Skin of body (tissue), 2 donors: ENCODE results near the gene POU2F2. TPM values are rescaled to one million over a fixed set of nuclear protein-coding genes. Genes with fewer than 3 reads are reported as not detected.

Experiments
- DNase-seq: peaks from one replicate; lab custom pipeline; 2025; lab: John Stamatoyannopoulos, UW
- total RNA-seq: library from RNA; depleted of rRNA; stranded (reverse); fragments of >200 nt; gene quantifications from one replicate; pipeline ENCODE4 v1.2.3, GENCODE V29; 2014

Gene POU2F2
- total RNA-seq, result 0.30 TPM

DNA sequence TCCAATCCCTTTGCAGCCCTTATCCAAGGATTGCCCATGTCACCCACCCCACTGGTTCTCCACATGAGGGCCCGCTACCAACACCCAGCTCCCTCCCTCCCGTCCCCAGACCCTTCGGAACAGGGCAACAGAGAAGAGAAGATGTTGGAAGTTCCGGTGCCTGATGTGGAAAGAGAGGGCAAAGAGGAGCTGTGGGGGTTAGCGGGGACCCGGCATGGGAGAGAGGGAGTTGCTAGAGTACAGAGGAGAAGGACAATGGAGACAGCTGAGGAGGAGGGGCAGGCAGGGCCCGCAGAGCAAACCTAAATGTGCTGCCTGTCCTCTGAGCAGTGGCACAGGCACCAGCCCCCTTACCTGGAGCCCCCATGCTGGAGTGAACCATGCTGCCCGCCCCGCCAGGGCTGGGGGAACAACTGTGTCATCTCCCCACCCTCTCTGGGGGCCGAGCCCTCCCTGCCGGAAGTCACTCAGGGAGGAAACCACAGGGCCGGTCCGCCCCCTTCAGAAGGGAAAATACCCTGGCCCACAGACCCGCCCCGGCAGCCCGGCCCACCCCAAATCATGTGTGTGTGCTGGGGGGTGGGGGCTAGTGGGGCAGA lies at the start of gene POU2F2:
TSS of gene POU2F2 (minus strand) at position 417 of the 599 bp plus-strand sequence. CDS start at position 382, 35 bp downstream.
- DNase-seq, result no peak

DNA sequence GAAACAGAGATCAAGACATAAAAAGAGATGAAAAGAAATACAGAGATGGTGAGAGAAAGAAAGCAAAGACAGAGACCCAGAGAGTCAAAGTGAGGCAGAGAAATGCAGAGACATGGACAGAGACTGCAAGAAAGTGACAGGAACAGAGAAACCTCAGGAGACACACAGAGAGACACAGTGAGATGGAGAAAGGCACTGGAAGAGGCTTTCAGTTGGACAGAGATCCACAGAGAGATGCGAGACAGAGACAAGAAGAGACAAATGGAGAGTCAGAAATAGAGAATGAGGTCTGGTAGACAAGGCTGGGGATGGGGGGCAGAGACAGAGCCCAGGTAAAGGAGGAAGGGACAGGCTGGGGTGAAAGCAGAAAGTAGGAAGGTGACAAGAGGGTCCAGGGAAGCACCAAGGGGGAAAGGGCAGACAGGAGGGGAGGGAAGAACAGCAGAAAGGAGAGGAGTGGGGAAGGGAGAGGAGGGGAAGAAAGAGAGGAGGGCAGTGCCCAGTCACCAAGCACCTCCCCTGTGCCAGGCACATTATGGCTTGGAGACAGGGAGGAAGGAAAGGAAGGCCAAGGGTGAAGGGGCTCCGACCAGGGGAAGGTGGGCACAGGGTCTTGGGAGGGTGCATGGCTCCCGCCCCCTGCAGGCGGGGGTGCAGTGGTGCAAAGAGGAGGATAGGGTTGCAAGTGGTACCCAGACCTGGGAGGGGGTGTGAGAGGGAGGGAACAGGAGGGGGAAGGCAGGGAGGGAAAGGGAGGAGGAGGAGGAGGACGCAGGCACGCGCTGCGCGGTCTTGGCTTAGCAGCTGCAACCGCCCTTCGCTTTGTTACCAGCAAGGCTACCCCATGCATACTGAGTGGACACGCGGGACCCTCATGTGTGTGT lies 46.8 kb upstream of the POU2F2 start:
- no peak for DNase-seq

DNA sequence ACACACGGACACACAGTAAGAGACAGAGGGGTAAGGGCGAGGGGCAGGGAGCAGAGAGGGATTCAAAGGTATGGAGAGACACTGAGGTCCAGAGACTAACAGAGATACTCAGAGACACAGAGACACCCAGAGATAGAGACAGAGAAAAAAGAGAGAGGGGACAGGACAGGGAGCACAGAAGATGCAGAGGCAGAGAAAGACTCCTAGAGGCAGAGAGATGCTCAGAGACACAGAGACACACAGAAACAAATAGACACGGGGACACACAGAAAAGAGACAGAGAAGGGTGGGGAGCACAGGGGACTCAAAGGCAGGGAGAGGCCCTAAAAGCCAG lies 45.4 kb upstream of the POU2F2 start:
- no peak for DNase-seq

DNA sequence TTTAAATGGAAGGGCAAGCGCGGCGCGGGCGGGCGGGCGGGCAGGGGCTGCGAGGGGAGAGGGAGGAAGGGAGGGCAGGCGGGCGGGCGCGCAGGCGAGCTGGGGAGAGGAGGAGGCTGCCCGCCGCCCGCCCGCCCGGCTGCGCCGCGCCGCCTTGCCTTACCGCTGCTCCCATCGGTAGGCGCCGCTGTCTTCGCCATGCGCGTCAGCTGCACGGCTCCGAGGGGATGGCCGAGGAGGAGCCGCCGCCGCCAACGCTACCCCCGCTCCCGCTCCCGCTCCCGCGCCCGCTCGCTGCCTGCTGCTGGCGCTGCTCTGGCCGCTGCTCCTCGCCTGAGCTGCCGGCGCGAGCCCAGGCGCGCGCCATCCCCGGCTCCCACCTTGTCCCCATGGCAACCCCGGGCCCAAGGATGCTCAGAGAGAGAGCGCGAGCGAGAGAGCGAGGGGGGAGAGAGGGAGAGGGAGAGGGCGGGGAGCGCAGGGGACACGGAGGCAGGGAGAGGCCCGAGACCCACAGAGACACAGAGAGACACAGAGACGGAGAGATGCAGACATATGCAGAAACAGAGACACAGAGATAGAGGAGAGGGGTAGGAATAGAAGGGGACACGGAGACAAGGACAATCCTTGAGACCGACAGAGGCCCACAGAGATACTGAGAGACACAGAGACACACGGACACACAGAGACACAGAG lies 44.9 kb upstream of the POU2F2 start:
- DNase-seq, result peak; percentile 23

DNA sequence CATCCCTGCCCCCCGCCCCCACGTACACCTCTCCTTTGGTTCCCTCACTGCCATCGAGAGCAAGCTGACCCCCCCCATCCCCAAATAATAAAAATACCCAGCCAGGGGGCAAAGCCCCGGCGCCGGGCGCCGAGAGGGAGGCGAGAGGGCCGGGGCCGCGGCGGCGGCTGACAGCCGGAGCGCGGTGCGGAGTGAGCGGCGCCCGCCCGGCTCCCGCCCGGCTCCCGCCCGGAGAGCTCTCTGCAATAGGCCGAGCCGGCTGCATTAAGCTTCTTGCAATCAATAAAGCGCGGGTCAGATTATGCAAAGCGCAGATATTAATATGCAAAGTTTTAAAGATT lies 44.4 kb upstream of the POU2F2 start:
- no peak for DNase-seq

DNA sequence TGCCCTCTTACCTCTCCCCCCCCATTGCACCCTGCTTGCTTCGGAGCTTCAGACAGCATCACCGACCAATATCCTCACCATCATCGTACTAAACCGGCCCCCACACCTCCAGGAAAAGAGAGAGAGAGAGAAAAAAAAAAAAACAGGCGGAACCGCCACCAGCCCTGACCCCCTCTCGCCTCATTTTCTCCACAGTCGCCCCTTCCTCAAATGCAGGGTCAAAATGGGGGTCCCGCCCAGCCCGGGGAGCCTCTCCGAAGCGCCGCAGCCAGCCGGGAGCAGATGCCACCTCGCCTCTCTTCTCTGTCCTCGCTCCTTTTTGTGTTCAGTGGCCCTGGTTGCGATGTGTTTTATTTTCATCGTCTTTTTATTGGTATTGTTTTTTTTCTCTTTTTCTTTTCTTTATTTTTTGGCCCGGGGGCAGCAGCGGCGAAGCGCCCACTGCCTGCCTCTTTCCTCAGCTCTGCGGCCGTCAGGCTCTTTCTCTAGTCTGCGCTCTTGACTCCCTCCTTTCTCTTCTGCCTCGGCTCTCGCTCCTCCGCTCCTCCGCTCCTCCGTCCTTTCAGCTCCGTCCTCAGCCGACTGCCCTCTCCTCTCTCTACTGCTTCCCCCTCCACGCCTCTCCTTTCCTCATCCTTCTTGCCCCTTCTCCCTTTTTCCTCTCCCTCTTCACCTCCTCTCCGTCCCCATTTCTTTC lies 43.9 kb upstream of the POU2F2 start:
- no peak for DNase-seq

DNA sequence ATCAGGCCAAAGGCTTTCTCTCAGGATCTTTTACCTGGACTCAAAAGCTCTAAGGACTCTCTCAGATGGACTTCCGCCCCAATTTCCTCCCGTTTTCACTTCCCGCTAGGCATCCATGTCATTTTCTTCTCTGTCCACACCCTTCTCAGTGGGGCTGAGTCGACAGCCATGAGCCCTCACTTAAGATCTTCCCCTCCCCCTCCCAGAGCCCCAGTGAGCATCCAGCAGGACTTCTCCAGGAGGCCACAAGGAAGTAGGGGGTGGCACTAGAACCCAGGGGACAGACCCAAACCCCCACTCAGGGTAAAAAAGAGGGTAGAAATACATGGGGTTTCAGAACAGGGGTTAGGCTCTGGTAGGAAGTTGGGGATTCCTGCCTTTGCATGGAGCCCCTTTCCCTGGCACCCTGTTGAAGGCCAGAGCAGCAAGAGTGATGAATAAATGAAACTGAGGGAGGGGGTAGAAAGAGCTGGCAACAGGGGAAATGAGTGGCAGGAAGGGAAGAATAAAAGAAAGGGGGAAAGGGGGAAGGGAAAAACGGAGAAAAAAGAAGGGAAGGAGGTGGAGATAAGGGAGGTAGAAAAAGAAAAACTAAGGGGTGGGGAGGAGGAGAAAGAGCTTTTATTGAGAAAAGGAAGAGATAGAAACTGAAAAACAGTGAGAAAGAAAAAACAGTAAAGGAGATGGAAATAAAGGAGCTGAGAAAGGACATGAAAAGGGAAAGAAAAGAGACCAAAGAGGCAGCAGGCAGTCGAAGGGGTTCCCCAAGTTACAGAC lies 42.9 kb upstream of the POU2F2 start:
- DNase-seq, result no peak

DNA sequence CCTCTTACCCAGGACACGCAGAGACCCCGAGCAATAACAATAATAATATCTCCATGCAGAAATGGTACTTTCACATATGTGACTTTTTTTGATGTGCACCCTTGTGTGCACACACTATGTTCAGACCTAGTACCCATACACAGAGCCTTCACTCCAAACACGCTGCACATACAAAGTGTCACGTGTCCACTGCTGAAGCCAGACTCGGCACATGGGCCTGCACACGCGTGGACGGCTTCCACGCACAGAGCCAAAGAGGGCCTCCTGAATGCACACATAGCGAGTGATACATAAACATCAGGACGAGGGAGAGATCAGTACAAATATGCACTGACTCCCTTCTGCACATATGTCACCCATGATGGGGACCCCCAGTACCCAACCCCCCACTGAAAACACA lies 41.9 kb upstream of the POU2F2 start:
- DNase-seq, result no peak

DNA sequence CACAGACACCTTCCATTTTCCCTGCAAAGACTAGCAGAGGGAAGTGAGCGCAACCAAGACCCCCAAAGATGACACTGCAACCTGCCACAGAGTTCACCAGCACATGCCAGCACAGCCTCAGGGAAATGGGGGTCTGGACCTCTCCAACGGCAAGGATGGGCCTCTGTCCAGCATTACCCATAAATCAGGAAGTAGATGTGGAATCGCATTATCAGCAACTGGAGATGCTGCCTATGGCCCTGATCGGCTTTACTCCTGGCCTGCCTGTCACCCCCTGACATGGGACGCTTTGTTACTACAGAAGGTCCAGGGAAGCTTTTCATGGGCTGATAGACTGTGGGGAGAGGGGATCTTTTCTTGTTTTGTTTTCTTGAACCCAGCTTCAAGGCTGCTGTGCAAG lies 41.4 kb upstream of the POU2F2 start:
- DNase-seq, result no peak

DNA sequence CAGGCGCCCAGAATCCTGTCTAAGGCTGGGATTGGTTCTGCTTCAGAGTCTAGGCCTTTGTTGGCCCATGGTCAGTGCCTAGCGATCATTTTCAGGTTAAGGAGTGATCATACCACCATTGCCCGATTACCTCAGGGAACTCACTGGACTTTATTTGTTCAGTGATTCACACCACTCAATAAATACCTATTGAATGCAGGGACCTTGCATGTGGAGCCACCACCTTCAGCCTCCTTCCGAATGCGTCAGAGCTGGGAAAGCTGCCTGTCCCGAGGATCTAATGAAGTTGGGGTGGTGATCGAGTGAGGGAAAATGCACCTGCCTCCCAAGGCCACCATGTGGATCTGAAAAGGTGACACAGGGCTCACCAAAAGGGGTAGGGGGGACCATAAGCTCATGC lies 40.0 kb upstream of the POU2F2 start:
- DNase-seq, result no peak

DNA sequence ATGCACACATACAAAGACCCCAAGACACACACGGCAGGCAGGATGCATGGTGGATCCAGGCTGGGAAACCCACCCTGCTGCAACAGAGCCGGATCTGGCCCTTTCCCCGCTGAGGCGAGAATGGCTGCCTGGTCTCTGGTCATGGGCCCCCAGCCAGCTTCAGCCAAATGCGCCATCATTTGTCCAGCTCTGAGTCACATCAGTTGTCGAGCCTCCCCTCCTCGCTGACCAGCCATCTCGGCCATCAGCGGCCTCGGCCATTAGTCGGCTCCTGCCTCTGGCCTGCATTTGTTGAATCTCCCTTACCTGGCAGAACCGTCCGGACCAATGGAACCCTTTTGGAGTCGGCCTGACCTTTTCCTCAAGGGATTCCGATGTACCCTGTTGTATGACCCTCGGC lies 38.5 kb upstream of the POU2F2 start:
- no peak for DNase-seq

DNA sequence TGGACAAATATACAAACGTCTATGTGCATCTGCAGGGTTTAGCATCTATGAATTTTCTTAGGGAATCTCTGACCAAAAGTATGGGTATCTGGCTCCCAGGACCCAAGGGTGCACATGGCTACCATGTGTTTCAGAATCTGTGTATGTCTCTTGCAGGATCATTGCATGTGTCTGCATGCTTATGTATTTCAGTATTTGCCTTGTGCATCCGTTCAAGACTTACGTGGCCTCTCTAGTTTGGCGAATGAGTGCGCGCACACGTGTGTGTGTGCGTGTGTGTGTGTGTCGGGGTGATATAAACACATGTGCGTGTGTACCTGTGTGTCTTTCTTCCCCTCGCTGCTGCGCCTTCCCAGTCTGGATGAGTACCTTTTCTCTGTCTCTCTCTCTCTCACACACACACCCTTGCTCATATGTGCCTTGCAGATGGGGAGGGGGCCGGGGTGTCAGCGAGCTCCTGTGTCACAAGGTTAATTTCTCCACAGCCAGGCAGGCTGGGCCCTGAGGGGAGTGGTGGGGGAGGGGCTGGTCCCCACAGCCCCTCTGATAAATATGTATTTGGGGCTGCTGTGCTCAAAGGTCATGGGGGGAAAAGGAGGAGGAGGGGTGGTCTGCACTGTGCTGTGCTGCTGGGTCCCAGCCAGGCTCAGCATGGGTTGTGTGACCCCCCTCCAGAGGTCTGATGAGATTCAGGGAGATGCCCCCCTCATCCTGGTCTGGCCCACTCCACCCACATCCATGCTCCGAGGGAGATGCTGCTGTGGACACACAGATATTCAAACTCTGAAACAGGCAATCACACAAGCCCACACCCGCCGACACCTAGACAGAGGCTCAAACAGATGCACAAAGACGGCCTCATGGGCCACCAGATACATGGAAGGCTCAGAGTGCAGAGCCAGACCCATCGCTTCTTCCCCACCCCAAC lies 37.5 kb upstream of the POU2F2 start:
- DNase-seq, result no peak

DNA sequence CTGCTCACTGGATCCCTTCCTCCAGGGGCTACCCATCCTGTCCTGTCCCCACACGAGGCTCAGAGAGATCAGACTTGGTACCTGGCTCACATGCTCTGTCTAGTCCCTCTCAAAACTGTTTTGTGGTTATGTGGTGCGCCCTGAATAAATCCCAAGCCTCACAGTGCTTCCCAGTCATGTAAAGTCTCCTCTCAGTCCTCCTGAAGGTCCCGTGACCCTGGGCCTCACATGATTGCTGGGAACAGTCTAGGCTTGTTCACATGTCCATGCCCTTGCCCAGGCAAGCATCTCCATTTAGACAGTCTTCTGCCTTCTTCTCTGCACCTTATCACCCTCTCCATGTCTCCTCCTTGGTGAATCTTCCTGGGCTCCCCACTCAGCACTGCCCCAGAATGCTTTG lies 36.0 kb upstream of the POU2F2 start:
- DNase-seq, result no peak

DNA sequence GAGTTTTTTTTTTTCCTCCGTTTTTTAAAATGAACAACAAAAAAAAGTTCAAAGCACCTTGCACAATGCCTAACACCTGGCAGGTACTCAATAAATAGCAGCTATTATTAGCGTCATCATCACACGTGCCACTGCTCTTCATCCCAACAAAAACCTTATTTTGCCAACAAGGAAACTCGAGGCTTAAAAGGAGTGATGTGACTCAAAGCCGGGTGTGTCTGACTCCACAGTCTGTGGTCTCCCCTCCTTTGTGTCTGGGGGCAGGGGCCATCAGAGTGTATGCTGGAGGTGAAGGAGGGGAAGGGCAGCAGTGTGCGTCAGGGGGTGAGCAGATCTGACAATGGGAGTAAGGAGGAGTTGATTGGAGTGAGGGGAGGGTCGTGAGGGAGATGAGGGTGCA lies 34.1 kb upstream of the POU2F2 start:
- no peak for DNase-seq

DNA sequence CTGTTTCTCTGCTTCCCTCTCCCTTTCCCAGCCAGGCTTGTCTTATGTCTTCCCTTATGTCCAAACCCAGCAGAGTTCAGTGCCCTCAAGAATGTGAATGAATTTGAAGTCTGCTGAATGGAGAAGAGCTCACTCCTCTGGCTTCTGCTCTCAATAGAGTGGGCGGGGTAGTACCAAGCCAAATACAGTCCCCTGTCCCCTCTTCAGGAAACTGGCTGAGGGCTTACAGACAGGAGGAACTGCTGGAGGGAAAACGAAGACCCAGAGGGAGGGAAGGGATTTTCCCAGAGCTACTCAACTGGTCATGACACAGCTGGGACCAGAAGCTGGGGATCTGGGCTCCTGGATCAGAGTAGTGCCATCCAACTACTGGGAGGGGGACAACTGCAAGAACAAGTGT lies 32.9 kb upstream of the POU2F2 start:
- no peak for DNase-seq

DNA sequence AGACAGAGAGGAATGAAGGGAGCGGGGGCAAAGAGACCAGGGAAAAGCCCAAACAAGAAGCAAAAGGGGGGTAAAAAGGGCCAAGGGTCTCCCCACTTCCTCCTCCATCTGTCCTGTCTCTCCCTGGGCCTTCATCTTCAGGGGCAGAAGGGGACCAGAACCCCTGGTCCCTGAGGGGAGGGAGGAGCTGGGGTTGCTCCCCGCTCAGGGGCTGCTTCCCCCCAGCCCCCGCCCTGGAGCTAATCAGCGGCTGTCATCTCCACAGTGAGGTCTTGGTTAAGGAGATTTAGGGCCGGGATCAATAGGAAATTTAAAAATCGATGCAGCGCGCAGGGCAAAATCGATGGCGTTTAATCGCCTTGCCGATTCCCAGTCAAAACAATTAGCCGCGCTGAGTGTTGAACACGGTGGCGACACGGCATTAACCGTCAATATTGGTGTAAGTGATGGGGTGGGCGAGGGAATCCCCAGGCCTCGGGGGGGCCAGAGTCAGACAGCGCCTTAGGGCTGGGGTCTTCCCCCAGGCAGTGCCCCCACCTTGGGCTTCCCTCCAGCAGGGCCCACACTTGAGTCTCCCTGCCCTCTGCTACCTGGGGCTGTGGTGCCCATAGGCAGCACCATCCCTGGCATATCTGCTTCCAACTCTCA lies 29.5 kb upstream of the POU2F2 start:
- no peak for DNase-seq

DNA sequence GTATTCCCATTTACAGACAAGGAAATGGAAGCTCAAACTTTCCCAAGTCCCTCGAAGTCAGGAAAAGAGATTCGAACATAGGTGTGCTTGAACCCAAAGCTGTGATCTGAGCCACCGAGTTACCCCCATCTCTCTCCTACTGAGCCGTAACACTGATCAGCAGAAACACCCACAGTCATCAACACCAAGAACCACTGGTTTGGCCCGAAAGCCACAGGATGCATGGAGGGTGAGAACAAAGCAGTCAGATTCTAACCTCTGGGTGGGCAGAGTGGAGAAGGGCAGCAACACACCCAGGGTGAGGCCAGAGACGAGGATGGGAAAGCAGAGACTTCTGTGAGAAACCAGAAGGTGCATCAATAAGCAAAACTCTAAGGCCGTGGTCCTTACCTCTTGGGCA lies 27.7 kb upstream of the POU2F2 start:
- no peak for DNase-seq

DNA sequence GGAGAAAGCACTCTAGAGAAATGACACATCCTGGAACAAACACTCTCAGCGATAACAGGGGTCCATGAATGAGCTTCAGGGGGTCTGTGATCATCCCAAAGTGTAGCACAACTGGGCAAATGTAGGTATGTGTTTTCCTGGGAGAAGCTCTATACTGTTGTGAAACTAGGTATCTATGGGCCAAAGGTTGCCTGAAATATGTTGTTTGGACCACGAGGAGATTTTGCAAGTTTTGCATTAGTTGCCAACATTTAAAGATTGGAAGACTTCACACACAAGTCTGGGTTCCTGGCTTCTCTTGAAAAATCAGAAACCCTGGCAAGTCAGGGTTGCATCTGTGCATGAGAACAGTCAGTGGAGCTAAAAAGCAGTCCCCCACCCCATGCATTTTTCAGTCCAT lies 26.7 kb upstream of the POU2F2 start:
- DNase-seq, result no peak

DNA sequence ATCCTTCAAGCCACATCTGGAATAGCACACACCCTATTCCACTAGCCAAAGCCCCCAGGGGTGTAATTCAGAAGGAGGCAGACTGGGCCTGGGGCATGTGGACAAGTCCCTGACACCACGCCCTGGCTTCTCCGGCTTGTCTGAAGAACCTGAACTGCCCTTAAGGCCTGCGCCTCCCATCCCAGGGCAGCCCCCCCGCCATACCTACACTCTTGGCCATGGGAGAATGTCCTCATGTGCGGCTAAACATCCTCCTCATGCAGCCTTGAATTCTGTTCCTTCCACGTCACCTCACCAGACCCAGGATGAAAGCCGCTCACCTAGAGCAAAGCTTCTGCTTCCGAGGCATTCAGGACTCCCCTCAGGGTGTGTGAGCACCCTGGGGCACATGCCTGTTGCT lies 24.3 kb upstream of the POU2F2 start:
- no peak for DNase-seq

DNA sequence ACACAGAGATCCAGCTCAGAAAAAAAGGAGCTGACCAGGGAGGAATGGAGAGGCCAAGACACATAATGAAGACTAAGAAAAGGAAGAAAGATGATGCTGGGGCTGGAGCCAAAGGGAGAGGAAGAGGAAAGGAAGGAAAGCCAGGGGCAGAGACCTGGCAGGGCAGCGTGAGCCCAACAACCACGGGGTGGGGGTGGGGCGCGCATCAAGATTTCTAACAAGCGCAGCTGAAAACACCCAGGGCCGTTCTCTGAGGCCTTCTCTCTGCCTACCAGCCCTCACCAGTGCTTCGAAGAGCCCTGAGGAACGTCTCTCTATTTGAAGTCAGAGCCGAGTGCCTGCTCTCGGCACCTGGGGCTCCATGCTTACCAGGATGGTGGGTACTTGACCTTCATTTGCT lies 23.6 kb upstream of the POU2F2 start:
- DNase-seq, result no peak
